Neural cell (in vitro differentiated cells): ENCODE results near the gene RNF213.

Source experiments
- EZH2 ChIP-seq: fragments of 200-600, 300-800 bp; shearing (Covaris generic), sonication (generic); IDR thresholded peaks from 2 replicates; pipeline ENCODE4 v1.6.1; 2014; ENCODE audit warnings: antibody characterized with exemption, low read length, borderline replicate concordance, mild to moderate bottlenecking; ENCODE audit not compliant: insufficient read depth, poor library complexity, severe bottlenecking
- POLR2AphosphoS5 ChIP-seq: IDR thresholded peaks from 2 replicates; pipeline ENCODE4 v1.6.1; 2012
- RAD21 ChIP-seq: fragments of 450-650 bp; conservative IDR thresholded peaks from 2 replicates; pipeline ENCODE4 v1.6.1; 2014; ENCODE audit warnings: antibody characterized with exemption, mild to moderate bottlenecking, moderate library complexity
- TF ChIP-seq, protein P1 (sequence below): fragments of 450-650 bp; IDR thresholded peaks from 2 replicates; pipeline ENCODE4 v1.5.1; 2014; ENCODE audit warnings: antibody characterized with exemption, mild to moderate bottlenecking, moderate library complexity; ENCODE audit not compliant: poor library complexity, severe bottlenecking
- TF ChIP-seq, protein P2 (sequence below): IDR thresholded peaks from 2 replicates; pipeline ENCODE4 v1.6.1; 2012; ENCODE audit warnings: borderline replicate concordance

GRCh38 chr17:80428796-80429195 is 168.1 kb downstream of the RNF213 start:
- TF ChIP-seq, protein P1, sequence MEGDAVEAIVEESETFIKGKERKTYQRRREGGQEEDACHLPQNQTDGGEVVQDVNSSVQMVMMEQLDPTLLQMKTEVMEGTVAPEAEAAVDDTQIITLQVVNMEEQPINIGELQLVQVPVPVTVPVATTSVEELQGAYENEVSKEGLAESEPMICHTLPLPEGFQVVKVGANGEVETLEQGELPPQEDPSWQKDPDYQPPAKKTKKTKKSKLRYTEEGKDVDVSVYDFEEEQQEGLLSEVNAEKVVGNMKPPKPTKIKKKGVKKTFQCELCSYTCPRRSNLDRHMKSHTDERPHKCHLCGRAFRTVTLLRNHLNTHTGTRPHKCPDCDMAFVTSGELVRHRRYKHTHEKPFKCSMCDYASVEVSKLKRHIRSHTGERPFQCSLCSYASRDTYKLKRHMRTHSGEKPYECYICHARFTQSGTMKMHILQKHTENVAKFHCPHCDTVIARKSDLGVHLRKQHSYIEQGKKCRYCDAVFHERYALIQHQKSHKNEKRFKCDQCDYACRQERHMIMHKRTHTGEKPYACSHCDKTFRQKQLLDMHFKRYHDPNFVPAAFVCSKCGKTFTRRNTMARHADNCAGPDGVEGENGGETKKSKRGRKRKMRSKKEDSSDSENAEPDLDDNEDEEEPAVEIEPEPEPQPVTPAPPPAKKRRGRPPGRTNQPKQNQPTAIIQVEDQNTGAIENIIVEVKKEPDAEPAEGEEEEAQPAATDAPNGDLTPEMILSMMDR, result no peak
- no peak for TF ChIP-seq RAD21
- TF ChIP-seq EZH2, result no peak
- TF ChIP-seq, protein P2, sequence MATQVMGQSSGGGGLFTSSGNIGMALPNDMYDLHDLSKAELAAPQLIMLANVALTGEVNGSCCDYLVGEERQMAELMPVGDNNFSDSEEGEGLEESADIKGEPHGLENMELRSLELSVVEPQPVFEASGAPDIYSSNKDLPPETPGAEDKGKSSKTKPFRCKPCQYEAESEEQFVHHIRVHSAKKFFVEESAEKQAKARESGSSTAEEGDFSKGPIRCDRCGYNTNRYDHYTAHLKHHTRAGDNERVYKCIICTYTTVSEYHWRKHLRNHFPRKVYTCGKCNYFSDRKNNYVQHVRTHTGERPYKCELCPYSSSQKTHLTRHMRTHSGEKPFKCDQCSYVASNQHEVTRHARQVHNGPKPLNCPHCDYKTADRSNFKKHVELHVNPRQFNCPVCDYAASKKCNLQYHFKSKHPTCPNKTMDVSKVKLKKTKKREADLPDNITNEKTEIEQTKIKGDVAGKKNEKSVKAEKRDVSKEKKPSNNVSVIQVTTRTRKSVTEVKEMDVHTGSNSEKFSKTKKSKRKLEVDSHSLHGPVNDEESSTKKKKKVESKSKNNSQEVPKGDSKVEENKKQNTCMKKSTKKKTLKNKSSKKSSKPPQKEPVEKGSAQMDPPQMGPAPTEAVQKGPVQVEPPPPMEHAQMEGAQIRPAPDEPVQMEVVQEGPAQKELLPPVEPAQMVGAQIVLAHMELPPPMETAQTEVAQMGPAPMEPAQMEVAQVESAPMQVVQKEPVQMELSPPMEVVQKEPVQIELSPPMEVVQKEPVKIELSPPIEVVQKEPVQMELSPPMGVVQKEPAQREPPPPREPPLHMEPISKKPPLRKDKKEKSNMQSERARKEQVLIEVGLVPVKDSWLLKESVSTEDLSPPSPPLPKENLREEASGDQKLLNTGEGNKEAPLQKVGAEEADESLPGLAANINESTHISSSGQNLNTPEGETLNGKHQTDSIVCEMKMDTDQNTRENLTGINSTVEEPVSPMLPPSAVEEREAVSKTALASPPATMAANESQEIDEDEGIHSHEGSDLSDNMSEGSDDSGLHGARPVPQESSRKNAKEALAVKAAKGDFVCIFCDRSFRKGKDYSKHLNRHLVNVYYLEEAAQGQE, result no peak
- no peak for TF ChIP-seq POLR2AphosphoS5
